Measurements from ENCODE around the gene IFNA5. TPM values are rescaled to one million over a fixed set of nuclear protein-coding genes. Genes with fewer than 3 reads are reported as not detected.

The IFNA5 gene
- total and polyA plus RNA-seq, 10 of the 15 experiments (the other 5 are each of a cell fraction or from before 2014, with no cell fraction given) = not detected

- Histone ChIP-seq H3K79me2 (ENCODE audit: control insufficient read depth, insufficient read depth, low read length) (no peaks in the 10 kb centered on the region), H3K9me3 (replicated peaks; ENCODE audit: control insufficient read depth, insufficient read depth, low read length) (no peaks in the 10 kb centered on the region), H3K4me1 (ENCODE audit: control insufficient read depth, insufficient read depth, low read length) (peaks cover 7% of the 10 kb centered on the region), H3K27ac (ENCODE audit: control insufficient read depth, insufficient read depth) (no peak overlapping the region), H3K4me3 (no peak overlapping the region), H3K9ac (ENCODE audit: control insufficient read depth, insufficient read depth, low read length) (no peak overlapping the region), H3K27me3 (replicated peaks in 1 of 2; ENCODE audit: control insufficient read depth in 2 of 2, insufficient read depth in 2 of 2, low read length in 1 of 2) (no peaks in the 10 kb centered on the region; a peak in 1 of 4 replicates), H4K20me1 (ENCODE audit: control insufficient read depth, insufficient read depth) (no peaks in the 10 kb centered on the region), H2AFZ (ENCODE audit: control insufficient read depth, low read depth, low read length) (no peak overlapping the region), H3K4me2 (ENCODE audit: control insufficient read depth, insufficient read depth) (no peak overlapping the region), H3K36me3 (ENCODE audit: control insufficient read depth in 2 of 2, insufficient read depth in 2 of 2, low read length in 1 of 2) (no peaks in the 10 kb centered on the region)
- DNase-seq (ENCODE audit: low read depth, low spot score) (no peak), FAIRE-seq (no peak), ATAC-seq (no peak)
- ChIA-PET POLR2A (no interaction called here), CTCF (interaction anchor here (2.2 kb wide), 1 partner anchor 29 kb away, joined by 8 read pairs; no protein-coding TSS in a partner anchor), RAD21 (ENCODE audit: unreplicated experiment) (no interaction called here), SMC1A (ENCODE audit: uncharacterized antibody, unreplicated experiment) (interaction anchor here (1.1 kb wide), 1 partner anchor 12 kb away, joined by 3 read pairs; no protein-coding TSS in a partner anchor)
- TF ChIP-seq TBL1XR1 (IDR thresholded peaks at IDR 0.05; ENCODE audit: low read depth, low read length) (no peak), NFIC (IDR thresholded peaks at IDR 0.05; ENCODE audit: low read depth, low read length) (no peak), IRF3 (IDR thresholded peaks at IDR 0.05) (no peak), RAD51 (IDR thresholded peaks at IDR 0.05) (no peak)
- TF ChIP-seq, protein P1, sequence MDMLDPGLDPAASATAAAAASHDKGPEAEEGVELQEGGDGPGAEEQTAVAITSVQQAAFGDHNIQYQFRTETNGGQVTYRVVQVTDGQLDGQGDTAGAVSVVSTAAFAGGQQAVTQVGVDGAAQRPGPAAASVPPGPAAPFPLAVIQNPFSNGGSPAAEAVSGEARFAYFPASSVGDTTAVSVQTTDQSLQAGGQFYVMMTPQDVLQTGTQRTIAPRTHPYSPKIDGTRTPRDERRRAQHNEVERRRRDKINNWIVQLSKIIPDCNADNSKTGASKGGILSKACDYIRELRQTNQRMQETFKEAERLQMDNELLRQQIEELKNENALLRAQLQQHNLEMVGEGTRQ (IDR thresholded peaks at IDR 0.05; ENCODE audit: borderline replicate concordance, low read depth, low read length) = no peak
- TF ChIP-seq, protein P2, sequence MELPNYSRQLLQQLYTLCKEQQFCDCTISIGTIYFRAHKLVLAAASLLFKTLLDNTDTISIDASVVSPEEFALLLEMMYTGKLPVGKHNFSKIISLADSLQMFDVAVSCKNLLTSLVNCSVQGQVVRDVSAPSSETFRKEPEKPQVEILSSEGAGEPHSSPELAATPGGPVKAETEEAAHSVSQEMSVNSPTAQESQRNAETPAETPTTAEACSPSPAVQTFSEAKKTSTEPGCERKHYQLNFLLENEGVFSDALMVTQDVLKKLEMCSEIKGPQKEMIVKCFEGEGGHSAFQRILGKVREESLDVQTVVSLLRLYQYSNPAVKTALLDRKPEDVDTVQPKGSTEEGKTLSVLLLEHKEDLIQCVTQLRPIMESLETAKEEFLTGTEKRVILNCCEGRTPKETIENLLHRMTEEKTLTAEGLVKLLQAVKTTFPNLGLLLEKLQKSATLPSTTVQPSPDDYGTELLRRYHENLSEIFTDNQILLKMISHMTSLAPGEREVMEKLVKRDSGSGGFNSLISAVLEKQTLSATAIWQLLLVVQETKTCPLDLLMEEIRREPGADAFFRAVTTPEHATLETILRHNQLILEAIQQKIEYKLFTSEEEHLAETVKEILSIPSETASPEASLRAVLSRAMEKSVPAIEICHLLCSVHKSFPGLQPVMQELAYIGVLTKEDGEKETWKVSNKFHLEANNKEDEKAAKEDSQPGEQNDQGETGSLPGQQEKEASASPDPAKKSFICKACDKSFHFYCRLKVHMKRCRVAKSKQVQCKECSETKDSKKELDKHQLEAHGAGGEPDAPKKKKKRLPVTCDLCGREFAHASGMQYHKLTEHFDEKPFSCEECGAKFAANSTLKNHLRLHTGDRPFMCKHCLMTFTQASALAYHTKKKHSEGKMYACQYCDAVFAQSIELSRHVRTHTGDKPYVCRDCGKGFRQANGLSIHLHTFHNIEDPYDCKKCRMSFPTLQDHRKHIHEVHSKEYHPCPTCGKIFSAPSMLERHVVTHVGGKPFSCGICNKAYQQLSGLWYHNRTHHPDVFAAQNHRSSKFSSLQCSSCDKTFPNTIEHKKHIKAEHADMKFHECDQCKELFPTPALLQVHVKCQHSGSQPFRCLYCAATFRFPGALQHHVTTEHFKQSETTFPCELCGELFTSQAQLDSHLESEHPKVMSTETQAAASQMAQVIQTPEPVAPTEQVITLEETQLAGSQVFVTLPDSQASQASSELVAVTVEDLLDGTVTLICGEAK (IDR thresholded peaks at IDR 0.05; ENCODE audit: borderline replicate concordance) = no peak
- intact Hi-C loops (cut with micrococcal nuclease; ENCODE audit: unreplicated experiment) (no loop called here), in situ Hi-C loops (cut with MboI) (no loop called here)
- no TSS peak for BruUV-seq (replicated peaks)
- WGBS (ENCODE audit: insufficient coverage, insufficient replicate concordance, low lambda C conversion rate, missing lambda C conversion rate) = 0% methylated on average over 2 of the region's 2 CpGs
These were observed 15.3 kb downstream of the IFNA5 start for GRCh38 chr9:21289848-21290247.

Data from GM12878 (cell line).